Activated naive CD4-positive, alpha-beta T cell treated with anti-CD3 and anti-CD28 coated beads, Interleukin-2, amount 50 U/mL, for 72 hours (primary cell): Measurements from ENCODE around the gene ENGASE. TPM values are rescaled to one million over a fixed set of nuclear protein-coding genes. Genes with fewer than 3 reads are reported as not detected.

Experiments used
- ATAC-seq, 2 donors: fragments of 150-1000 bp; cut with Tn5 transposase; 2 replicates each; pipeline ENCODE4 v1.10.0; 2021; ENCODE audit warnings: mild to moderate bottlenecking in 2 of 2, moderate library complexity in 2 of 2
- DNase-seq, 2 donors: peaks; one replicate each; pipeline ENCODE4 v3.0.0; 2021 to 2022; ENCODE audit warnings: low spot score in 2 of 2
- H3K27ac Mint-ChIP-seq, 2 donors: one replicate each; pipeline ENCODE4 v1.8.0; 2022; ENCODE audit warnings: mild to moderate bottlenecking in 2 of 2, mixed read lengths in 2 of 2
- H3K36me3 Mint-ChIP-seq, 2 donors: one replicate each; pipeline ENCODE4 v1.8.0; 2022; ENCODE audit warnings: mixed read lengths in 2 of 2
- H3K9me3 Mint-ChIP-seq, 2 donors: one replicate each; pipeline ENCODE4 v1.8.0; 2022; ENCODE audit warnings: mixed read lengths in 2 of 2
- total RNA-seq, 2 donors: library from RNA; stranded (reverse); gene quantifications; one replicate each; pipeline ENCODE4 v1.2.3, GENCODE V29; 2022

The ENGASE gene
- total RNA-seq, 2 donors from 2014 or later = 31.5 to 40.5 TPM

- ATAC-seq (no peak), DNase-seq (no peak)
- no peak overlapping the region for H3K27ac Mint-ChIP-seq
- H3K9me3 Mint-ChIP-seq = no peaks in the 10 kb centered on the region
- H3K36me3 Mint-ChIP-seq = no peaks in the 10 kb centered on the region
Measured at GRCh38 chr17:79035686-79036085, 38.9 kb upstream of the ENGASE start.

GRCh38 chr17:79036181-79036580 is 38.4 kb upstream of the ENGASE start:
- DNase-seq = peak in 1 of 2 donors; percentile 20
- no peak for ATAC-seq
- Mint-ChIP-seq H3K27ac (no peak overlapping the region), H3K36me3 (no peaks in the 10 kb centered on the region), H3K9me3 (no peaks in the 10 kb centered on the region)

GRCh38 chr17:79036596-79036995 is 38.0 kb upstream of the ENGASE start:
- ATAC-seq = no peak
- Mint-ChIP-seq H3K9me3 (no peaks in the 10 kb centered on the region), H3K27ac (no peak overlapping the region), H3K36me3 (no peaks in the 10 kb centered on the region)
- DNase-seq = no peak

- ATAC-seq = peak in 1 of 2 donors; percentile 13
- H3K27ac Mint-ChIP-seq = no peak overlapping the region
- no peaks in the 10 kb centered on the region for H3K36me3 Mint-ChIP-seq
- H3K9me3 Mint-ChIP-seq = peaks cover 0 to 3% of the 10 kb centered on the region in 2 donors
- peak in 1 of 2 donors; percentile 26 for DNase-seq
Measured at GRCh38 chr17:79038545-79039135, 36.0 kb upstream of the ENGASE start.

GRCh38 chr17:79039171-79039570 is 35.5 kb upstream of the ENGASE start:
- no peak for ATAC-seq
- H3K27ac Mint-ChIP-seq = no peak overlapping the region
- no peak for DNase-seq
- peaks cover 0 to 3% of the 10 kb centered on the region in 2 donors for H3K9me3 Mint-ChIP-seq
- H3K36me3 Mint-ChIP-seq = no peaks in the 10 kb centered on the region

GRCh38 chr17:79039886-79040285 is 34.7 kb upstream of the ENGASE start:
- H3K36me3 Mint-ChIP-seq = no peaks in the 10 kb centered on the region
- no peak for ATAC-seq

GRCh38 chr17:79041041-79041570 is 33.5 kb upstream of the ENGASE start:
- no peak for ATAC-seq
- Mint-ChIP-seq H3K36me3 (no peaks in the 10 kb centered on the region), H3K9me3 (peaks cover 0 to 3% of the 10 kb centered on the region in 2 donors), H3K27ac (no peak overlapping the region)
- DNase-seq = no peak

More at GRCh38 chr17:79039886-79040285, 34.7 kb upstream of the ENGASE start:
- DNase-seq = no peak
- H3K9me3 Mint-ChIP-seq = peaks cover 0 to 3% of the 10 kb centered on the region in 2 donors
- no peak overlapping the region for H3K27ac Mint-ChIP-seq

- ATAC-seq = peak in 1 of 2 donors; percentile 46
- no peaks in the 10 kb centered on the region for H3K36me3 Mint-ChIP-seq
Measured at GRCh38 chr17:79041723-79042420, 32.8 kb upstream of the ENGASE start.

GRCh38 chr17:79042421-79043190 is 32.0 kb upstream of the ENGASE start:
- peak; percentile 53 to 76 for ATAC-seq
- Mint-ChIP-seq H3K27ac (no peak overlapping the region), H3K9me3 (peaks cover 0 to 3% of the 10 kb centered on the region in 2 donors), H3K36me3 (no peaks in the 10 kb centered on the region)
- DNase-seq = peak in 1 of 2 donors; percentile 77

More at GRCh38 chr17:79041723-79042420, 32.8 kb upstream of the ENGASE start:
- Mint-ChIP-seq H3K27ac (no peak overlapping the region), H3K9me3 (peaks cover 0 to 3% of the 10 kb centered on the region in 2 donors)
- no peak for DNase-seq

GRCh38 chr17:79043191-79043930 is 31.3 kb upstream of the ENGASE start:
- DNase-seq (no peak), ATAC-seq (no peak)
- H3K27ac Mint-ChIP-seq = no peak overlapping the region
- peaks cover 0 to 3% of the 10 kb centered on the region in 2 donors for H3K9me3 Mint-ChIP-seq
- no peaks in the 10 kb centered on the region for H3K36me3 Mint-ChIP-seq

GRCh38 chr17:79043931-79044320 is 30.7 kb upstream of the ENGASE start:
- Mint-ChIP-seq H3K36me3 (no peaks in the 10 kb centered on the region), H3K9me3 (peaks cover 0 to 3% of the 10 kb centered on the region in 2 donors), H3K27ac (no peak overlapping the region)
- ATAC-seq (no peak), DNase-seq (no peak)

- Mint-ChIP-seq H3K27ac (no peak overlapping the region), H3K9me3 (peaks cover 0 to 3% of the 10 kb centered on the region in 2 donors), H3K36me3 (no peaks in the 10 kb centered on the region)
- no peak for ATAC-seq
- no peak for DNase-seq
Measured at GRCh38 chr17:79044462-79044861, 30.2 kb upstream of the ENGASE start.

- DNase-seq (no peak), ATAC-seq (no peak)
- Mint-ChIP-seq H3K9me3 (peaks cover 0 to 3% of the 10 kb centered on the region in 2 donors), H3K36me3 (no peaks in the 10 kb centered on the region), H3K27ac (no peak overlapping the region)
Measured at GRCh38 chr17:79045001-79045729, 29.5 kb upstream of the ENGASE start.

GRCh38 chr17:79045842-79046196 is 28.8 kb upstream of the ENGASE start:
- H3K36me3 Mint-ChIP-seq = no peaks in the 10 kb centered on the region

GRCh38 chr17:79046197-79046915 is 28.3 kb upstream of the ENGASE start:
- H3K9me3 Mint-ChIP-seq = peaks cover 0 to 3% of the 10 kb centered on the region in 2 donors
- DNase-seq (no peak), ATAC-seq (peak in 1 of 2 donors; percentile 18)
- peak overlapping the region in 1 of 2 donors; percentile 62 for H3K27ac Mint-ChIP-seq
- no peaks in the 10 kb centered on the region for H3K36me3 Mint-ChIP-seq

More at GRCh38 chr17:79045842-79046196, 28.8 kb upstream of the ENGASE start:
- DNase-seq = peak in 1 of 2 donors; percentile 75
- Mint-ChIP-seq H3K9me3 (peaks cover 0 to 3% of the 10 kb centered on the region in 2 donors), H3K27ac (peak overlapping the region in 1 of 2 donors; percentile 62)
- peak; percentile 79 to 80 for ATAC-seq
